Frontal cortex (tissue), 4 donors: Measurements from ENCODE around the gene DPF3. TPM values are rescaled to one million over a fixed set of nuclear protein-coding genes. Genes with fewer than 3 reads are reported as not detected.

Experiments
- DNase-seq, 2 donors: peaks; one replicate each; pipeline ENCODE4 v3.0.0; 2012; ENCODE audit warnings: low spot score in 2 of 2
- FAIRE-seq: peaks from 2 replicates; lab custom pipeline; 2012; peaks lifted over from hg19 to GRCh38; lab: Jason Lieb, UNC
- total RNA-seq: library from RNA; depleted of rRNA; stranded (reverse); fragments of >200 nt; gene quantifications from one replicate; pipeline ENCODE4 v1.2.3, GENCODE V29; 2014
- donor health status: control.
- donor health status: control.
- donor health status: control.

Gene DPF3
- total RNA-seq, 1 donor from 2014 or later = 5.7 TPM

GRCh38 chr14:72638021-72638420 is 255.9 kb downstream of the DPF3 start:
- DNase-seq = no peak
- no peak for FAIRE-seq

- no peak for DNase-seq
- FAIRE-seq = no peak
These were observed 257.0 kb downstream of the DPF3 start for GRCh38 chr14:72636871-72637270.

DNA sequence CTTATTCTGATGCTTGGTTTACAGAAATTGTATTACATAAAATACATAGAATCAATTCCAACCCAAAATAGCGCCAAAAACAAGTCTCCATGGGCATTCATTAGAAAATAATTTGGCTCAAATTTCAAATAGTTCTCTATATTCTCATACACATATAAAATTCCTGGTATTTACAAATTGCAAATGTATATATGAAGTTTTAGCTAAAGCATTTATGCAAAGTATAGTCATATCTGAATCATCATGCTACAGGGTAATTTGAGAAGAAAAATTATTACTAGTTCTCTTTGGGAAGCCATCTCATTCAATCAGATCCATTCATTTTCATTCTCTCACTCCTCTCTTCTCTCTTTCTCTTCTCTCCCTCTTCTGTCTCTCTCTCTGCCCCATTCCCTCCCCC is 257.8 kb downstream of the DPF3 start:
- no peak for DNase-seq
- no peak for FAIRE-seq

- FAIRE-seq = no peak
- DNase-seq = no peak
These were observed 258.9 kb downstream of the DPF3 start for GRCh38 chr14:72634691-72635616.

- DNase-seq (no peak), FAIRE-seq (no peak)
These were observed 260.4 kb downstream of the DPF3 start for GRCh38 chr14:72633551-72633950.

GRCh38 chr14:72632727-72633126 is 261.2 kb downstream of the DPF3 start:
- DNase-seq (no peak), FAIRE-seq (no peak)

DNA sequence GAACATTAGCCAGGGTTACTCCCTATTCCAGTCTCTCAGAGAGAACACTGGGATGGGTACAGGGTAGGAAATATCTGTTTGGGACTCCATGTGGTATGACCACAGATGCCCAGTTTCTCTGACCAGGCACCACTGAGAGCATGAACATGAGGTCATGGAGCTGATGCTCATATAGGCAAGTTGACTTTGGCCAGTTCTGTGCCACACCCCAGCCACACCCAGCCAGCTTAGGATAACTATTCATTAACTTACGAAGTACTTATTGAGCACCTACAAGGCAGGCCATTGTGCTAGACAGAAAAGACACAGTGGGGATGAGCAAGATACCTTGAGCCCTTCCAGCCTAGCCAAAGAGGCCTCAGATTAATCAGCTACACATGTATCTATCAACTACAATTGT is 262.5 kb downstream of the DPF3 start:
- DNase-seq (no peak), FAIRE-seq (no peak)

- FAIRE-seq = no peak
These were observed 263.5 kb downstream of the DPF3 start for GRCh38 chr14:72630374-72630773.

GRCh38 chr14:72629534-72629933 is 264.4 kb downstream of the DPF3 start:
- DNase-seq = no peak
- FAIRE-seq = no peak

More at GRCh38 chr14:72630374-72630773, 263.5 kb downstream of the DPF3 start:
- DNase-seq = no peak

DNA sequence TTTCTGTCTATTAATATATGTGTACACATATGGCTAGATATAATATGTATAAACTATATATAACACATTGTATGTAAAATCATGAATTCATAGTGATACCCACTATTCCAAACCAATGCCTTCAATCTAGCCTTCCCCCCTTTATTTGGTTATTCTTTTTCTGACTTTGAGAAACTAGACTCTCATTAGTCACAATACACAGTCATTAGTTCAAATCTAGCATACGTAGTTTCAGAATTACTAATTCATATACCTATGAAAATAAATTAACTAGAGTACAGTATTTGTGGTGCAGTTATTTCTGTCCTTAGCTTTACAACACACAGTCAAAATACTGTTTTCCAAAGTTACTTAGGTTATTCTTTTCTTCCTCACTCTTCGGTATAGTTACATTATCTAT is 268.2 kb downstream of the DPF3 start:
- DNase-seq (no peak), FAIRE-seq (no peak)

DNA sequence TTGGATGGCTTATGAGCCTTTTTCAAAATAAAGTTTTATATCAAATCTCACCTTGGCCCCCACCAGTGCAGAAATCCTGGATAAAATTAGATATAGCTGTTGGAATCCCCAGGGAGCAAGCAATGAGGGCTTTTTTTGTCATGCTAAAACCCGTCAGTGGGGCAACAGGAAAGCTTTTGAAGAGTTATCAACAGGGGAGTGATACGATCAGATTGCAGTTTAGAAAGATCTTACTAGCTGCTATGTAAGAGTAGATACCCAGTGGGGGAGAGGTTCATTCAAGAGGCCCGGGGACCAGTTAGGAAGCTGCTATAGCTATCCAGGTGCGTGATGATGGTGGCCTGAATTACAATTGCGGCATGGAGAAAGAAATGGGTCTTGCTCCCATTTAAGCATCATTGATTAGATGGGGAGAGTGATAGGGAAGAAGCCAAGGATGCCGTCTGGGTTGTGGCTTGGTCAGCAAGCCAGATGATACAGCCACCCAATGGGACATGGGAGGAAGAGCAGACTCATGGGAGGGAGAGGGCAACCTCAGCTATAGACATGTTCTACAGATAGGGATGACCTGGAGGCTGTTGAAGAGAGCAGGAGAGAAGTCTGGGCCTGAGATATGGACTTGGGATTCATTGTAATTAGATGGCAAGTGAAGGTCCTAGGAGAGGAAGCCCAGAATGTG is 272.4 kb downstream of the DPF3 start:
- FAIRE-seq (no peak), DNase-seq (no peak)

DNA sequence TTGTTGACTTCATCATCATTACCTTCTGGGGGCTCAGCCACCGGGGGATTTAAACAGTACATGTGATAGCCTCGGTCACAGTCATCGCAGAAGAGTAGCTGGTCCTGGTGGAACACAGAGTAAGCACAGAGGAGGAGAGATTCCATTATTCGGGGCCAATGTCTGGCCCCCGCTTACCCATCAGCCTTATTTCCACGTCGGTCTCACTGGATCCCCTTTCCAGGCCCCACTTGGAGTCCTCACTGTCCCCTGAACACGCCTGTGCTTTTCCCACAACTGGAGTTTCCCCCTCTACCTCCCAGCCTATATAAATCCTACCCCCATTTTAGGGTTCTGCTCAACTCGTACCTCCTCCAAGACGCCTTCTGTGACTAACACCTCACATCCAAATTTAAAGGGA is 274.0 kb downstream of the DPF3 start:
- no peak for FAIRE-seq

DNA sequence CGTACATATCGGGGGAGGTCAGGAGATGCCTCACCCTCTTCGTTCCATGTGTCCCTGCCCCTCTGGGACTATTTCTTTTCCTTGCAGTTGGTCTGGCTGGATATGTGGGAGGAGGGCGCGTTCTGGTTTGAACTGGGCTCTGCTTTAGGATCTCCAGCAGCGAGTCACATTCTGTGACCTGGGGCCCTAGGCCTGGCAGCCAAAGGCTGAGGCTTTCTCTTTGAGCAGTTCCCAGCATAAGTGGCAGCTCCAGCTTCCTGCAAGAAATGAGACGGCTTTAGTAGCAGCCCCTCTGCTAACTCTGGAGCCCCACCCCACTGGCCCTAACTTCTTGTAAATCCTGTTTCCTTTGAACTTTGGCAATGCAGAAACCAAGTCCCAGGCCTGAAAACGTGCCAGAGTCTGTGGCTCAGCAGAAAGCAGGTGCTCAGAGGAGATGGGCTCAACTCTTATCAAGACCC is 274.8 kb downstream of the DPF3 start:
- FAIRE-seq (no peak), DNase-seq (no peak)

More for the DNA sequence above, 274.0 kb downstream of the DPF3 start:
- DNase-seq = no peak

GRCh38 chr14:72618424-72618823 is 275.5 kb downstream of the DPF3 start:
- DNase-seq (no peak), FAIRE-seq (no peak)

- DNase-seq (no peak), FAIRE-seq (no peak)
These were observed 276.4 kb downstream of the DPF3 start for GRCh38 chr14:72617391-72618031.

- FAIRE-seq (no peak), DNase-seq (no peak)
These were observed 277.1 kb downstream of the DPF3 start for GRCh38 chr14:72616811-72617210.

- DNase-seq (no peak), FAIRE-seq (no peak)
These were observed 277.6 kb downstream of the DPF3 start for GRCh38 chr14:72616294-72616693.

GRCh38 chr14:72615451-72616121 is 278.3 kb downstream of the DPF3 start:
- FAIRE-seq = no peak
- no peak for DNase-seq

DNA sequence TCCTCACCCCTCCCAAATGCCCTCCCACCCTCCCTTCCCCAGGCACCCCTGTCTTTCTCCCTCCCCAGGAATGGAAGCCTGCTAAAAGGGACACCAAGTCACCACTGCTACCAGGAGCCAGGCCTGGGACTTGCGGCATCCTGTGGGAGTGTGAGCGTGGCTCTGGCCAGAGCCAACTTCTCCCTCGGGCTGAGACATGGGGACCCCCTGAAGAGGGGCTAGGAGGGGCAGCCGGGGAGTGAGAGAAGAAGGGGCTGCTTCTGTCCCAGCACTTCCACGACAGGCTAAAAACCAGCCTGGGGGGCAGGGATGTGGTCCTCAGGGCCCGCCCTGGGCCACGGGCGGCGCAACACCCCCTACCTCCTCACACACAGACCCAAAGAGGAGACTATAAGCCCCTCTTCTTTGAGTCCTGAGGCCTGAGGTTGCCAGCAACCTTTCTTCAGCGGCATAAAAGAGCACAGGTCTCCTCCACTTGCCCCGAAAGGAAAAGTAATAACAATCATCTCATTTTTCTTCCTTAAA is 278.9 kb downstream of the DPF3 start:
- no peak for FAIRE-seq
- no peak for DNase-seq

- DNase-seq (no peak), FAIRE-seq (no peak)
These were observed 279.5 kb downstream of the DPF3 start for GRCh38 chr14:72614365-72614764.
